HG03565 (cell line): ENCODE data around the gene ADAMTSL1.

Experiments
- ATAC-seq: cut with Tn5 transposase; IDR thresholded peaks from one replicate; pipeline ENCODE4 v1.9.1; 2021; ENCODE audit warnings: mild to moderate bottlenecking, moderate library complexity; ENCODE audit not compliant: unreplicated experiment

ADAMTSL1 gene

DNA sequence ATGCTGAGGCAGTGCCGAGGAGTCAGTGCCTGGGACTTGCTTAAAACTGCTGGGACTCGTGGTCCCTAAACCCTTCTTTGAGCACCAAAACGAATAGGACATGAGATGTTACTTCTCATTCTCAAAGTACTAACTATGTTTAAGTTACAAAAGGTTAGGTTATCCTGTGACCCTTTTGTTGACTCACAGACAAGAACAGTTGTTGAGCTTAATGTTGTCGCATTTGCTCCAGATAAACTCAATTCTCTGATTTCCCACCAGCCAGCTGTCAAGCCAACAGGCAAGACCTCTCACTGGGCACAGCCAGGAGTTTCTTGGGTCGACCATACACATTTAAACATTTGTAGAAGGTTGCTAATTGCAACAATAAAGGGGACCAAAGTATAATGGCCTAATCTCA, 249.4 kb downstream of the ADAMTSL1 start:
- no peak for ATAC-seq

DNA sequence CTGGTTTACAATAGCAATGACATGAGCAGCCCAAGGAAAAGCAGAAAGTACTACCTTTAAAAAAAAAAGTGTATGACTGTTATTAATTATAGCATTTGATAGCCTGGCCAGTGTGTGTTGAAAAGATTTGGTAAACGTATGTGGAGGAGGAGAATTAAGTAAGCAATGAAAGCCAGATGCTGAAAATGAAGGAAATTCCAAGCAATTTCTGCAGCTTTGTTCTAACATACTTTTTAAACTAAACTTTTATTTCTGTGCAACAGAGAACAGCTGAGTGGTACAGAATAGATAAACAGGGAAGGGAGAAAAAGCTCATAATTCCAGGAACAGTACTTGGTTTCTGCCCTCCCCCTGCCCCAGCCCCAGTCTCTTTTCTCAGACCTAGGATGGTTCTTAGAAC, 252.6 kb downstream of the ADAMTSL1 start:
- no peak for ATAC-seq

DNA sequence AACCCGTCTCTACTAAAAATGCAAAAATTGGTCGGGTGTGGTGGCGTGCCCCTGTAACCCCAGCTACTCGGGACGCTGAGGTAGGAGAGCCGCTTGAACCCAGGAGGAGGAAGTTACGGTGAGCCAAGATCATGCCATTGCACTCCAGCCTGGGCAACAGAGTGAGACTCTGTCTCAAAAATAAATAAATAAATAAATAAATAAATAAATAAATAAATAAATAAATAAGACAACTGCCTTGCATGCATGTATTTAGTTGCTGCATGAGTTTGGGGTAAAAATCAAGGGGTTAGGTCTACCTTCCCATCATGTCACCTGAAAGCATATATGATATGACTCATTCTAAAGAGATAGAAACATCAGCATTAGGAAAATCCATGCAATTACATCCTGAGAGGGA, 254.0 kb downstream of the ADAMTSL1 start:
- ATAC-seq: no peak

DNA sequence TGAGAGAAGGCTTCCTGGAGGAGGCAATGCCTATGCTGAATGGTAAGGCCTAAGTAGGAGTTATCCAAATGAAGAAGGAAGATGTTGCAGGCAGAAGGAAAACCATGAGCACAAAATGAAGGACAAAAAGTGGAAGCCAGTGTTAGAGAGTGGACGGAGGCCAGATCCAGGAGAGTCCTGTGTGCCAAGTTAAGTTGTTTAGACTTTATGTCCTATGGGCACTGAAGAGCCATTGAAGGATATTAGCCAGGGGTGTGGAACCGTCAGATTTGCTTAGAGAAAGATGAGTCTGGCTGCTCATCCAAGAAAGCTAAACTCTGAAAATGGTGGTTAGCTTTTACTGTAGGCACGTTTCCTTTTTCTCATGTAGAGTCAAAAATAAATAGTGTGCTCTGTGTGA, 254.7 kb downstream of the ADAMTSL1 start:
- no peak for ATAC-seq

DNA sequence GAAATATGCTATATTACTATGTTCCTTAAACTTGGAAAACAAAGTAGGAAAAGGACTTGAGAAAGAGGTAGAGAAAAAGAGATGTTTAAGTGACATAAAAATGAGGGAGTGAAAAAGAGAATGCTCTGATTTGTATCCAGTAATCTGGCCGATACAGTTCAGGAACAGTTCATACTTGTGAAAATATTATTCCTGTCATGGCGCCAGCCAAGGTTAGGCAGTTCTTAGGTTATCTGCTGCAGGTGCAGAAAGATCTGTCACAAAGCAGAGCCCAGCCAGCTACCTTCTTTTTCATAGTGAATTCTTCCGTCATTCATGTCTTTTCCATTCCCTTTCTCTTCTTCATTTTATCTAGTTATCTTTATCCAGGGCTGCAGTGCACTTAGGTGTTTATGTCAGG, 256.3 kb downstream of the ADAMTSL1 start:
- ATAC-seq: no peak

DNA sequence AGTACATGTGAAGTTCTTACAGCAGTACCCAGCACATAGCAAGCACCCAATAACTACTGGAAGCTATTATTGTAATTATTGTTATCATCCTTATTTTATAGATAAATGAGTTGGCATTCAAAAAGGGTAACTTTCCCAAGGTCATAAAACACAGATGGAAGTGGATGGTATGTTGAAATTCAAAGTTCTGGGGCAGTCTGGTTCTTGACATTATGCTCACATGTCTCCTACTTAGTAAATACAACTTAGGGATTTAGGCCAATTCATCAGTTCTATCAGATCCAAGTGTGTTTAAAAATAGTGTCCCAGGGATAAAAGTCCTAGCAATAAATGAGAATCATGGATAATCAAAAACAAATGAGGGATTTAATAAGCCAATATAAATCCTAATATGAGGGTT, 265.2 kb downstream of the ADAMTSL1 start:
- ATAC-seq: no peak

DNA sequence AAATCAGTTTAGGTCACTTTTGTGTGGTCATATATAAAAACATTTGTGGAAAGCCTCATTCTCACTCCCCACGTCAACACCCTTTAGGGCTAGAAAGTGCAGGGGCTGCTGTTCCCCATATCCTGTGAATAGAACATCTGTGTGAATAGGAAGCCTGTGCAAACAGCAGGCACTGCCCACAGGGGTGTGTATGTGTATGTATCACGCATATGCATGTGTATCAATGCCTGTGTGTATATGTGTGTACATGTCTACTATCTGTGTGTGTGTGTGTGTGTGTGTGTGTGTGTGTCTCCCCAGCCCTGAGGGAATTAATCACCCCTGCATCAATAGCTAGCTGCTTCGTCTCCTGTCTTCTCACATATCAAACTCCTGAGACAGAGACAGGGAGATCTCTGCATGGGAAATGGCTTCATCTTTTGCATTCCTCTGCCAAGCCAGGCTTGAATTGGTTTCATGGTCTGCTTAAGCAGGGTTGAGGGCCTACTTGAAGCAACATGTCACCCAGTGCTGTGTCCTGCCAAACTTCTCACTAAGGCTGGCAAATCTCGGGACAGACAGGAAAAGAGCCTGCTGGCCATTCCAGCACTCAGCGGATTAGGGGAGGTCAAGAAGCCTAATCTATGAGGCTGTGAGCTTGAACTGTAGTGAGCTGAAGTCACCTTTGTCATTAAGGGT, 265.8 kb downstream of the ADAMTSL1 start:
- no peak for ATAC-seq

DNA sequence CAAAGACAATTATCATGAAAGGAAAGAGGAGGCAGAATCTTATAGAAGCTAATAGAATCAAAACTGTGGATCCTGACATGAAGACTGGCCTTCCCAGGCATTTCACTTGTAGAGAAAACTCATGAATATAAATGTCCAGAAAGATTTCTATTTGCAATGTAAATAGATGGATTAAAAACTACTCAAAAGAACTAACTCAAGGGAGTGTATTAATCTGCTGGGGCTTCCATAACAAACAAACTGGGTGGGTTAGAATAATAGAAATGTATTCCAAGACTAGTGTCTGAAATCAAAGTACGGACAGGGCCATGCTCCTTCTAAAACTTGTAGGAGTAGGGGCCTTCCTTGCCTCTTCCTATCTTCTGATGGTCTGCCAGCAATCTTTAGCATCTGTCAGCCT, 267.4 kb downstream of the ADAMTSL1 start:
- no peak for ATAC-seq

DNA sequence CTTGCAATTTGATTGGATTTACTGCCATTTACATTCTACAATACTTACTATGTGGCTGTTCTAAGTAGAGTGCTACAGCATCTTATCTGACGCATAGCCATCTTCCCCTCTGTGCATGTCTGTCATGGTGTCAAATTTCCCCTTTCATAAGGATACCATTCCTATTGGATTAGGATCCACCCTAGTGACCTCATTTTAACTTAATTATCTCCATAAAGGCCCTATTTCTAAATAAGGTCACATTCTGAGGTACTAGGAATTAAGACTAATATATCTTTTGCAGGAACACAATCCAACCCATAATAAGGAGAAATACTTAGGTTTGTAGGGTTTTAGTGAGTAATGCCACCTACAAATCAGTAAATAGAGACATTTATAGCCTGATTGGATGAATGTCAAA, 268.0 kb downstream of the ADAMTSL1 start:
- ATAC-seq: no peak

DNA sequence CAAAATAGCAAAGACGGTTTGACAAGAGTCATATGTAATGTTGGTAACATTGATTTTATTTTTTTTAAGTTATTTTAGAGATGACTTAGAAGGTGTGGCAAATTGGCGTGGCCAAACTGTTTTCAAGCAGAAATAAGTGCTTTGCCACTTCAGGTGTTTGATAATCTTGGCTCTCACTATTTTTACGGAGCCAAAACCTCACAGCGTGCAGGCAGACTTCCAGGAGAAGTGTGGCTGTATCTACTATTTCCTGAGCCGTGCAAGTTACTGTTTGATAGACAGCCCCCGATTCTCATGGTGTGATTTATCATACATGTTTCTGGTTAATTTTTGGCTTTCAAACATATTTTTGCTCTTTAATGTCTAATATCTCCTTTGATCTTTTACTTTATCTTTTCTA, 269.5 kb downstream of the ADAMTSL1 start:
- ATAC-seq: no peak

DNA sequence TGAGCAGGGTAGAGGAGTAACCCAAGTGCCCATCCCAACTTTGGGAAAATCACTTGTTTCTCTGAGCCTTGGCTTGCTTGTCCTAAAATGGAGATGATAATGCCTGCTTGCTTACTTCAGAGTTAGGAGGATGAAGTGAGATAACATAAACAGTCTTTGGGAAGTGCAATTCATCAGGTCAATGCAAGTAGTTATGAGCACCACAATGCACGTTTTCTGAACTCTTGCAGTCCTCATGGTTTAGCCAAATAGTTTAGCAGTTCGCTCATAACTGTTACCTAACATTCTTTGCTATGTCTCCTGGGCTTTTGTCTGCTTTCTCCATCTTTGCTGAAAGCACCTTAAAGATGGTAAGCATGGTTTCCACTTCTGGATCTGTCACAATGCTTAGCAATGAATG, 270.0 kb downstream of the ADAMTSL1 start:
- ATAC-seq: no peak

DNA sequence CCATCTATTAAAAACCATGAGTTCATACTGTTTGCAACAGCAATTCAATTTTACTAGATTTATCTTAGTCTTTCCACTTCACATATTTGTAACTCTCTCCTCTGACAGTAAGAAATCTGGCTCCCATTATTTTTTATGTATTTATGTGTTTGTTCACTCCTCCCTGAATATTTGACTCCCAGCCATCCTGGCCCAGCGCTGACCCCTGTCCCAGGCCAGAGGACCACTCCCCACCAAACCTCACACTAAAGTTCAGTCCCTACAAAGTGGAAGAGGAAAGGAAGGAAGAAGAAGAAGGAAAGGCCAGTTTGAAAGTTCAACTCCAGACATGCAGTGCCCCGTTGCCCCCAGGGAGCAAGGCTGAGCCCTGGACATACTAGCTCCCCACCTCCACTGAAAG, 271.8 kb downstream of the ADAMTSL1 start:
- ATAC-seq: no peak

DNA sequence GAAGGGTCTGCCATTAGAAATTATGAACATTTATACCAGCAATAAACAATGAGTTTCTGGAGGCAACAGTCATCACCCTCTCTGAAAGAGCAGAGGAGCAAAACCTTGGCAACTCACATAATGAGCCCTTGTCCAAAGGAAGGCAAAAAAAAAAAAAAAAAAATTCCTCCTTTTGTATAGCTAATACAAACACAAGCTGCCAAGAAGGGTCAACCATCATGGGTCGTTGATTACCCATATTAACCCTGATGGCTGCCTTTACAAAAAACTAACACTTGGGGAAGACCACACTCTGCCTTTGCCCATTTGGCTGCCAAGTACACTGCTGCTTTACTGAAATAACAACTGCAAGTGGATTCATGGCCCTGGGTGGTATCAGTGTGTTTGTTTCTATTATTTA, 272.7 kb downstream of the ADAMTSL1 start:
- no peak for ATAC-seq

DNA sequence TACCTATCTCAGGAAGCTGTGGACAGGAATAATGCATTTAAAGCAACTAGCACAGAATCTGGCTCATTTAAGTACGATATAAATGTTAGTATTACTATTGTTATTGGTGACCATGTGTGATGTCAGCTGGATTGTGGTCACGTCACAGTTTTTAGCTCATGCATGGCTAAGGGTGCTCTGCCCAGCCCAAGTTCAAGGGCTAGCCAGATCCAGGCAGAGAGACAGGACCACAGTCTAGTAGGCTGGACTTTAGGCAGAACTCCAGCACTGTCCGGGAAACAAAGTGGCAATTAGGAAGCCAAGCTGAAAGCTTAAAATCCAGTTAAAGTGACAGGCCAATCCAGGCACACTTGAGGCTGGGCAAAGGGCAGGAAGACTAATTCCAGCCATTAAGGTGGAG, 273.6 kb downstream of the ADAMTSL1 start:
- no peak for ATAC-seq

DNA sequence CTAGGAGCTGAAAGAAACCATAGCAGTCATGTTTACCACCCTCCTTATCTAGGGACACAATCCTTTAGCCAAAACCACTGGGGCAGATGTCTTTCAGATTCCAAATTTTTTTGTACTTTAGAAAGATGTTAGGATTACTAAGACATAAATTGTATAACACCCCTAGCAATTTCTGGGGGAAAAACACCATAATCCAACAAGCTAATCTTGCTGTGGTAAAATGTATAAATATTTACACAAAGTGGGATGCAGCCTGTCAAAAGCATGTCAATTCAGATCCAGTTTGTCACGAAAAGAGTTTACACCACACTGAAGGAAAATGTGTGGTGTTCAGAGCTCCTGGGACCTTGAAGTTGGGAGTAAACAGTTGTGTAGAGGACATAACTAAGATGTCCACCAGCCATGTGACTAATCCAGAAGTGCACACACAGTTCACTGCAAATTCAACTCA, 274.3 kb downstream of the ADAMTSL1 start:
- ATAC-seq: no peak

DNA sequence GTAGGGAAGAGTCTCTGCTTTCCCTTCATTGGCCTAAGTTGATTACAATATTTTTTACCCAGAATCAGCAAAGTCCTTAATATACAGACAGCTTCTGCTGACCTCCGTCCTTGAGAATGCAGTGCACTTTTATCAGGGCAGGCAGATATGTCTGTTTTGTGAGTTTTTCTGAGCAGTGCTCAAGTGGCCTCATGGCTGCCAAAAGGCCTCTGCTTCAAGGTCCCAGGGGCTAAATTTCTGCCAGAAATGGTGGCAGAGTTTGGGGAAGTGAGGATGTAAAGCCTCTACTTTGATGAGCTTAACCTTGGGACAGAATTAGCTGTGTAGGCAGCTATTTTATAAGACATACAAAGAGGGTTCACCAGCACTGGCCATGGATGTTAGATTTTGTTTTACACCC, 275.8 kb downstream of the ADAMTSL1 start:
- ATAC-seq: no peak

DNA sequence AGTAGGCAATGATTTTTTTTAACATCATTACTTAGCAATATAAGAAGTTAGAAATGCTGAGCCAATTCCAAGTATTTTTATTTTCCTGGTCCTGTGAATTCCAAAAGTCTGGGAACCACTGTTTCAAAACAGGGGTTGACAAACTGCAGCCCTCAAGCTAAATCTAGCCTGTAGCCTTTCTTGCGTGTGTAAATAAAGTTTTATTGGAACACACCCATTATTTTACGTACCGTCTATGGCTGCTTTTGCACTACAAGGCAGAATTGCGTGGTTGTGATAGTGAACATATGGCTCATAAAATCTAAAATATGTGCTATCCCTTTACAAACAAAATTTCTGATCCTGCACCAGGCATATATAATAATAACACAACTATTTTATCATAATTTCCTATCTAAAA, 280.0 kb downstream of the ADAMTSL1 start:
- ATAC-seq: no peak

DNA sequence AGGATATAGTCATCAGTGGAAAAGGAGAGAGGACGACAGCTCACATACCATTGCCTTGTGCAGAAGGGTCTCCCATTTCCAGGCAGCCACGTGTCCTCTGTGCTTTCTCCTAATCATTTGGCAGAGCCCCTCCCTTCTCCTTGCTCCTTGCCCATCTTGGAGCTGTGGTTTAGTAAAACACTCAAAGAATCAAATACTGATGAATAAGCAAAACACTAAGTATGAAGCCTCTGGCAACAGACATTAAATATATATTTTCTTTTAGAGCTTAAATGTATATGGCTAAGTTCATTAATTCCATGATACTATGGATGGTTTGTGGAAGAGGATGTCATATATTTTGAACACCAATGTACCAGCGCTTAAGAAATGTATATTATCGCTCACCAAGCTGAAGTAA, 280.6 kb downstream of the ADAMTSL1 start:
- no peak for ATAC-seq

DNA sequence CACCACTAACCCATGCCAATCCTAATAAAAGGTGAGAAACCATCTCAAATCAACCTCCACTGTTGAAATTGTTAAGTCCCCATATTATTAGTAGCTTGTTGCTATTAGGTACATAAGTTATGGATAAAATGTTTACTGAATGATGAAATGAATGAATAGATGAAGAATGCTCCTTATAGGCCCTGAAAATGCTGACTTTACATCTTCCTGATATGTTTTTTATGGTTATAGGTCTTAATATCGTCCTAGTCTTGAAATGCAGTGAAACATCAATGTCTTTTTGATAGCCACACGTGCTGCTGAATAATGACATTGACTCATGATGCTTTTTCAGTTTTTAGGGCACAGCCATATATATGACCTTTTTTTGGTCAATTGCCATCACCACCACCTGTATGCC, 281.3 kb downstream of the ADAMTSL1 start:
- ATAC-seq: no peak

DNA sequence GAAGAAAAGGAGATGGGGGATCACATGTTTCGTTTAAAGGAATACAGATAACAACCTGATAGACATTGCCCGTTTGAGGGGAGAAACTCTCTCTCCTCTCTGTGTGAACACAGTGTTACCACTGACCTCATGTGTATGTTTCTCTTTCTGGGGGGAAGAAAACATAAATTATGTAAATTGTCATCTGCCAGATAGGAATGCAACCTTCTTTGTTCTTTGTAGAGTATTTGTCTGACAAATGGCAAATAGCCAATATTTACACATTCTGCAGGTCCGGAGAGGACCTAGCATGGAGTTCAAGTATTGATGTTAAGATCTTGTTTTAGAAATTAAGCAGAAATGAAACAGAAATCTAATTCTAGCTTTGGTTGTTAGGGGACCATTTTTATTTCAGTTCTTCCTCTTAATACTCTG, 282.8 kb downstream of the ADAMTSL1 start:
- ATAC-seq: peak; percentile 66

DNA sequence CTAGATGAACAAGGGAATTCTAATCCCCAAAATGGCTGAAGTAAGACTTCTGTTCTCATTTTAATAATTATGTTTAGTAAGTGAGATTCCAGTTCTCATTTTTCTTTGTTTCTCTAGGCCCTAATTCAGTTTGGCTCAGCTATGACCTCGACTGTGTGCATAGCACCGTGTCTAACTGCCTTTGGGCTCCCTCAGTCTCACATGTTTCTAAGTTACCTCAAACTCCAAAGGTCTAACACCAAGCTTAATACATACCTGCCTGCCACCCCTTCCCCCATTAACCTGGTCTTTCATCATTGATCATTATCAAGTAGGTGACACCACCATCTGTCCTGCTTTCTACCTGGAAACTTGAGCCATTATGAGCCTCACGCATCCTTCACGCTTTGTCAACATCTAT, 285.9 kb downstream of the ADAMTSL1 start:
- ATAC-seq: no peak

DNA sequence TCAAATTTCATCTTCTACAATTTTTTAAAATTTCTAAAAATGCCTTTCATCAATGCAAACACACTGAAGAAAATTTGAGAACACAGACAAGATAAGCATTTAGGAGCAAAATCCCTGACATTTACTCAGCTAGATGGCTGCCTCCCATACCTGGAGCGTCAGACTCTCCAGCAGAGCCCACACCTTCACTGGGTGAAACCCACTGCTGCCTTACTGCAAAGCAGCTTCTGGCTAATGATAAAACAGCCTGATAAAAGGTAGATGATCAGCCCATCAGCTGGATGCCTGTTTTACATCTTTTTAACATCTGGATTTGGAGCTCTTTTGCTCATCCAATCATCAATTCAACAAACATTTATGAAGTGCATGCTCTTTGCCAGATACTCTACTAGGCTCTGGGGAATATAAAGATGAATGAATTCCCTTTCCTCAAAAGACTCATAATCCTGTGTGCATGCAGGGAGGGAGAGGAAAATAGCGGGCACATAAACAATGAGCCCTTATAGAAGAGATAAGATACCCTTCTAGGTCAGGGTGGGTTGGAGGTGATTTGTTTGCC, 287.9 kb downstream of the ADAMTSL1 start:
- ATAC-seq: no peak

DNA sequence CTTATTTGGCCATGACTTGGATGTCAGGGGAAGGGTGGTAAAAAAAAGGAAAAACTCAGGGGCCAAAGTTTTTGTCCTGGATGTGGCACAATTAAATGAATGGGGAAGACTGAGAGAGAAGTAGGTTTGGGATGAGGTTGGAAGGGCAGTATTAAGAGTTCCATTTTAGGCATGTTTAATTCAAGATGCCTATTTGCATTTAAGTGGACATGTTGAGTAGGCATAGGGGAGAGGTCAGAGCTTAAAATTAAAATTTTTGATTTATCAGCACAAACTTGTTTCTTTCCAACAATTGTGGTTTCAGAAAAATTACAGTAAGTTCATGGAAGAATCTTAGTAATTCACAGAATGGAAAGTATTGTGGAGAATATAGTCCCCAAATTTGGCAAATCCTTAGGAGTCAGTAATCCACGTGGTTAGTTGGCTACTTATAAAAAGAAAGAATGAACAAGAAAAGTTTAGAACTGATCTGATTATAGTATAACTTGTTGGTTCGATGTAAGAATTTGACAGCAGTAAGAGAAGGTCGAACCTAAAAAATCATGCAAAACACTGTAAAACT, 293.1 kb downstream of the ADAMTSL1 start:
- no peak for ATAC-seq
